22Rv1 (cell line): ENCODE results near the gene MED28.

Experiments
- ZFX ChIP-seq: fragments of 450-650 bp; IDR thresholded peaks from 2 replicates; pipeline ENCODE4 v1.6.1; 2017; ENCODE audit warnings: antibody characterized with exemption, borderline replicate concordance
- TF ChIP-seq, protein P1 (sequence below): fragments of 450-650 bp; IDR thresholded peaks from 2 replicates; pipeline ENCODE4 v1.5.1; 2017; ENCODE audit warnings: mild to moderate bottlenecking

DNA sequence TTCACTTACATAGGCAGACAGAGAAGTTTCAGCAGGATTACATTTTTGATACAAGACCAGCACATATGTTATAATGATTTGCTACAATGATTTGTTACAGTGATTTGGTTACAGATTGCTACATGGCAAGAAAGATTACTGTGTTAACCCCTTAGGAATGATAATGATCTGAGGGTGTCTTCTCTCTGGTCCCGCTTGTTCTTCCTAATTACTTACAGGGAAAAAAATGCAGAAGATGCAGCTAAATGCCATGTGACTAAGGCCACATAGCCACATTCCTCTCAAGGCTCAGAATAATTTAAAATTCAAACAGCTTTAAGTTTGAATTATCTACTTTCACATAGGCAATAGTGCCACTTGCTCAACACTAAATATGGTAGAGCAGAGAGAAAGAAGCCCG, 47.2 kb upstream of the MED28 start:
- TF ChIP-seq, protein P1, sequence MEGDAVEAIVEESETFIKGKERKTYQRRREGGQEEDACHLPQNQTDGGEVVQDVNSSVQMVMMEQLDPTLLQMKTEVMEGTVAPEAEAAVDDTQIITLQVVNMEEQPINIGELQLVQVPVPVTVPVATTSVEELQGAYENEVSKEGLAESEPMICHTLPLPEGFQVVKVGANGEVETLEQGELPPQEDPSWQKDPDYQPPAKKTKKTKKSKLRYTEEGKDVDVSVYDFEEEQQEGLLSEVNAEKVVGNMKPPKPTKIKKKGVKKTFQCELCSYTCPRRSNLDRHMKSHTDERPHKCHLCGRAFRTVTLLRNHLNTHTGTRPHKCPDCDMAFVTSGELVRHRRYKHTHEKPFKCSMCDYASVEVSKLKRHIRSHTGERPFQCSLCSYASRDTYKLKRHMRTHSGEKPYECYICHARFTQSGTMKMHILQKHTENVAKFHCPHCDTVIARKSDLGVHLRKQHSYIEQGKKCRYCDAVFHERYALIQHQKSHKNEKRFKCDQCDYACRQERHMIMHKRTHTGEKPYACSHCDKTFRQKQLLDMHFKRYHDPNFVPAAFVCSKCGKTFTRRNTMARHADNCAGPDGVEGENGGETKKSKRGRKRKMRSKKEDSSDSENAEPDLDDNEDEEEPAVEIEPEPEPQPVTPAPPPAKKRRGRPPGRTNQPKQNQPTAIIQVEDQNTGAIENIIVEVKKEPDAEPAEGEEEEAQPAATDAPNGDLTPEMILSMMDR, result no peak
- no peak for TF ChIP-seq ZFX
